ENCODE data around the gene FOXA3.

The FOXA3 gene

DNA sequence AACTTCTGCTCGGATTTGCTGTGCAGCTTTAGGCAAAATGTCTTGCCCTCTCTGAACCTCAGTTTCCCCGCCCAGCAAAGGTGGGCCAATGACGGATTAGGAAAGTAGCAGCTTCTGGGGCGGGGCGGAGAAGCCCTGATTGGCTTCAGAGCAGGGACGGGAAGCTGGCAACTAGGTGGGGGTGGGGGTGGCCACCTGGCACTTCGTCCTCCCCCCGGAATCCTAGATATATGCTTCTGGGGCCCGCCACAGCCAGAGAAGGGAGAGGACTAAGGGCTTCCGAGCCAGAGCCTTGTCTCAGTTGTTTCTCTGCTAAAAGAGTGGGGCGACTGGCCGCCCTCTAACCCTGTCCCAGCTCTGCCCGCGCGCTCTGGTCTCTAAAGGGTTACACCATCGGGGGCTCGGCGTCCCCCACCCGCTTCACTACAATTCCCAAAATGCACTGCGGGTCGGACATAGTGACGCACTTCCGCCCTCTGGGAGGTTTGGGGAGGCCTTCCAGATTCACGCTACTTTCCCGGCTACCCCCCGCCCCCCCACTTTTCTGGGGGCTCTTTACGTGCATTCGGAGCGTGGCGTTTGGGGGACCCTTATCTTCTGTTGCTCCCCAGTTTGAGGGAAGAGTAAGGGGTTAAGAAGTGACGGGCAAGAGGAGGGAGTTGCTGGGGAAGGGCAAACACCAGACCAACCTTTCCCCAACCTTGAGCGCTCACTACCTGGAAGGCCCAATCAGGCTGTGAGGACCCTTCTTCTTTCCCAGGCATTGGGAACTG, 22.5 kb downstream of the FOXA3 start:
- Histone ChIP-seq H3K9me3 (ENCODE audit: control insufficient read depth, insufficient read depth, low read depth, low read length) (no peaks in the 10 kb centered on the region), H3K4me1 (ENCODE audit: control insufficient read depth, insufficient read depth, low read length) (peaks cover 13% of the 10 kb centered on the region), H3K36me3 (ENCODE audit: control insufficient read depth in 2 of 2, insufficient read depth in 1 of 2, low read length in 2 of 2) (peaks cover 3 to 16% of the 10 kb centered on the region in 2 experiments; a peak in 2 of 3 replicates), H3K27ac (ENCODE audit: extremely low read depth, low read depth, low read length) (peak overlapping the region; percentile 93), H3K4me3 (ENCODE audit: low read depth, low read length) (peak overlapping the region; percentile 65)
- ChIA-PET CTCF (interaction anchor here (0.6 to 8.8 kb wide), 9 partner anchors 10 to 381 kb away, joined by 3 to 91 read pairs (median 3); partner anchors contain the start of genes FOXA3, MYPOP and SYMPK), POLR2A (interaction anchor here (0.6 to 4.1 kb wide), 17 partner anchors 16 to 1386 kb away, joined by 3 to 46 read pairs (median 5); partner anchors contain the start of genes CCDC61, DACT3, FOXA3 and MYPOP)
- TF ChIP-seq, protein P1, sequence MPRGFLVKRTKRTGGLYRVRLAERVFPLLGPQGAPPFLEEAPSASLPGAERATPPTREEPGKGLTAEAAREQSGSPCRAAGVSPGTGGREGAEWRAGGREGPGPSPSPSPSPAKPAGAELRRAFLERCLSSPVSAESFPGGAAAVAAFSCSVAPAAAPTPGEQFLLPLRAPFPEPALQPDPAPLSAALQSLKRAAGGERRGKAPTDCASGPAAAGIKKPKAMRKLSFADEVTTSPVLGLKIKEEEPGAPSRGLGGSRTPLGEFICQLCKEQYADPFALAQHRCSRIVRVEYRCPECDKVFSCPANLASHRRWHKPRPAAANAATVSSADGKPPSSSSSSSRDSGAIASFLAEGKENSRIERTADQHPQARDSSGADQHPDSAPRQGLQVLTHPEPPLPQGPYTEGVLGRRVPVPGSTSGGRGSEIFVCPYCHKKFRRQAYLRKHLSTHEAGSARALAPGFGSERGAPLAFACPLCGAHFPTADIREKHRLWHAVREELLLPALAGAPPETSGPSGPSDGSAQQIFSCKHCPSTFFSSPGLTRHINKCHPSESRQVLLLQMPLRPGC (tag by site-specific recombination; IDR thresholded peaks at IDR 0.05) = no peak
- TF ChIP-seq ZNF561 (tag by site-specific recombination; IDR thresholded peaks at IDR 0.05; ENCODE audit: borderline replicate concordance) (peak; percentile 19; the same call in 1 of the 2 replicates), ZNF624 (tag by site-specific recombination; IDR thresholded peaks at IDR 0.05) (no peak), ZNF341 (tag by site-specific recombination; IDR thresholded peaks at IDR 0.05; ENCODE audit: low read depth) (peak; percentile 90), REPIN1 (tag by site-specific recombination; IDR thresholded peaks at IDR 0.05; ENCODE audit: low read depth) (no peak), SP2 (tag by site-specific recombination; IDR thresholded peaks at IDR 0.05) (peak; percentile 64), ZNF404 (tag by site-specific recombination; IDR thresholded peaks at IDR 0.05) (no peak), ZNF133 (tag by site-specific recombination; IDR thresholded peaks at IDR 0.05) (no peak), ZNF169 (tag by site-specific recombination; IDR thresholded peaks at IDR 0.05) (no peak), ZNF280D (tag by site-specific recombination; IDR thresholded peaks at IDR 0.05) (0 out of 2 replicates have a peak, but pooled peaks have one; percentile 67), REST (tag by site-specific recombination; IDR thresholded peaks at IDR 0.05) (no peak), YY1 (tag by site-specific recombination; IDR thresholded peaks at IDR 0.05) (no peak), ZNF211 (tag by site-specific recombination; IDR thresholded peaks at IDR 0.05; ENCODE audit: low read depth) (no peak), ZNF175 (tag by site-specific recombination; IDR thresholded peaks at IDR 0.05) (no peak), ZNF184 (tag by site-specific recombination; IDR thresholded peaks at IDR 0.05) (no peak), ZNF626 (tag by site-specific recombination; IDR thresholded peaks at IDR 0.05) (no peak), KLF9 (tag by site-specific recombination; IDR thresholded peaks at IDR 0.05; ENCODE audit: low read depth) (peak; percentile 32; the same call in 1 of the 2 replicates), ZSCAN23 (tag by site-specific recombination; IDR thresholded peaks at IDR 0.05) (no peak), ZNF639 (tag by site-specific recombination; IDR thresholded peaks at IDR 0.05) (0 out of 2 replicates have a peak, but pooled peaks have one; percentile 5), ZNF16 (tag by site-specific recombination; IDR thresholded peaks at IDR 0.05; ENCODE audit: low read depth) (no peak), ZNF558 (tag by site-specific recombination; IDR thresholded peaks at IDR 0.05) (no peak), ZNF292 (tag by site-specific recombination; IDR thresholded peaks at IDR 0.05; ENCODE audit: borderline replicate concordance, low read depth) (no peak), ZNF146 (tag by site-specific recombination; IDR thresholded peaks at IDR 0.05) (no peak)
- TF ChIP-seq, protein P2, sequence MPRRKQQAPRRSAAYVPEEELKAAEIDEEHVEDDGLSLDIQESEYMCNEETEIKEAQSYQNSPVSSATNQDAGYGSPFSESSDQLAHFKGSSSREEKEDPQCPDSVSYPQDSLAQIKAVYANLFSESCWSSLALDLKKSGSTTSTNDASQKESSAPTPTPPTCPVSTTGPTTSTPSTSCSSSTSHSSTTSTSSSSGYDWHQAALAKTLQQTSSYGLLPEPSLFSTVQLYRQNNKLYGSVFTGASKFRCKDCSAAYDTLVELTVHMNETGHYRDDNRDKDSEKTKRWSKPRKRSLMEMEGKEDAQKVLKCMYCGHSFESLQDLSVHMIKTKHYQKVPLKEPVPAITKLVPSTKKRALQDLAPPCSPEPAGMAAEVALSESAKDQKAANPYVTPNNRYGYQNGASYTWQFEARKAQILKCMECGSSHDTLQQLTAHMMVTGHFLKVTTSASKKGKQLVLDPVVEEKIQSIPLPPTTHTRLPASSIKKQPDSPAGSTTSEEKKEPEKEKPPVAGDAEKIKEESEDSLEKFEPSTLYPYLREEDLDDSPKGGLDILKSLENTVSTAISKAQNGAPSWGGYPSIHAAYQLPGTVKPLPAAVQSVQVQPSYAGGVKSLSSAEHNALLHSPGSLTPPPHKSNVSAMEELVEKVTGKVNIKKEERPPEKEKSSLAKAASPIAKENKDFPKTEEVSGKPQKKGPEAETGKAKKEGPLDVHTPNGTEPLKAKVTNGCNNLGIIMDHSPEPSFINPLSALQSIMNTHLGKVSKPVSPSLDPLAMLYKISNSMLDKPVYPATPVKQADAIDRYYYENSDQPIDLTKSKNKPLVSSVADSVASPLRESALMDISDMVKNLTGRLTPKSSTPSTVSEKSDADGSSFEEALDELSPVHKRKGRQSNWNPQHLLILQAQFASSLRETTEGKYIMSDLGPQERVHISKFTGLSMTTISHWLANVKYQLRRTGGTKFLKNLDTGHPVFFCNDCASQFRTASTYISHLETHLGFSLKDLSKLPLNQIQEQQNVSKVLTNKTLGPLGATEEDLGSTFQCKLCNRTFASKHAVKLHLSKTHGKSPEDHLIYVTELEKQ (tag by site-specific recombination; IDR thresholded peaks at IDR 0.05; ENCODE audit: borderline replicate concordance) = no peak

Data from HEK293 (cell line).